HepG2 (cell line): ENCODE measurements around the gene TIMP4. TPM values are rescaled to one million over a fixed set of nuclear protein-coding genes. Genes with fewer than 3 reads are reported as not detected.

Experiments
- ATAC-seq: fragments of 200-7000 bp; cut with Tn5 transposase; 3 replicates; pipeline ENCODE4 v1.9.1; 2020; ENCODE audit warnings: mild to moderate bottlenecking, moderate library complexity
- BruUV-seq: library from RNA; stranded (reverse); fragments of 400-500 nt; replicated peaks from 2 replicates; lab custom pipeline; 2021; lab: Mats Ljungman, UMichigan
- CTCF ChIA-PET: fragments of 300-600 bp; formaldehyde crosslinking; extraction: SDS; loops from one replicate; lab custom pipeline; 2021; ENCODE audit warnings: low total read pairs, inconsistent platforms, low intra/inter-chr PET ratio; lab: Yijun Ruan, JAX
- POLR2A ChIA-PET: fragments of 350-600 bp; sonication (Branson Sonifier 250); formaldehyde crosslinking; loops from one replicate; lab custom pipeline; 2020; ENCODE audit warnings: antibody characterized with exemption, inconsistent platforms; lab: Yijun Ruan, JAX
- DNase-seq: peaks from one replicate; pipeline ENCODE4 v3.0.0-alpha.2; 2015; ENCODE audit warnings: low spot score
- FAIRE-seq: peaks from 3 replicates; lab custom pipeline; 2011; peaks lifted over from hg19 to GRCh38; lab: Jason Lieb, UNC
- H2AFZ ChIP-seq: one replicate; pipeline ENCODE4 v1.6.1; 2011; ENCODE audit warnings: low read length, inconsistent platforms
- H3K27ac ChIP-seq: fragments of 300-600 bp; 3 replicates; pipeline ENCODE4 v1.8.0; 2011; ENCODE audit warnings: mixed run types, mild to moderate bottlenecking, mixed read lengths, low read length, inconsistent platforms; ENCODE audit not compliant: insufficient read depth; ENCODE audit errors: extremely low read length
- H3K27me3 ChIP-seq, 2 experiments: fragments of 200-600 bp in 1 of 2; 2 replicates in 1 of 2; 3 replicates in 1 of 2; pipeline versions ENCODE4 v1.6.0 to v1.8.0; 2011; ENCODE audit warnings: low read length in 2 of 2, mild to moderate bottlenecking in 2 of 2, moderate library complexity in 2 of 2, inconsistent platforms in 1 of 2; ENCODE audit not compliant: insufficient read depth in 2 of 2, control insufficient read depth in 1 of 2
- H3K36me3 ChIP-seq, 2 experiments: fragments of 200-600 bp in 1 of 2; replicated peaks in 1 of 2; 2 replicates in 1 of 2; 3 replicates in 1 of 2; pipeline versions ENCODE4 v1.5.1 to v1.8.0; 2011; ENCODE audit warnings: low read length in 2 of 2, inconsistent platforms in 1 of 2; ENCODE audit not compliant: insufficient read depth in 2 of 2, control insufficient read depth in 1 of 2
- H3K4me1 ChIP-seq: 2 replicates; pipeline ENCODE4 v1.5.1; 2012; ENCODE audit warnings: low read length, inconsistent platforms; ENCODE audit not compliant: insufficient read depth
- H3K4me2 ChIP-seq: 2 replicates; pipeline ENCODE4 v1.6.0; 2011; ENCODE audit warnings: low read depth, low read length, inconsistent platforms
- H3K4me3 ChIP-seq, 3 experiments: fragments of 200-600 bp in 1 of 3; sonication (generic), shearing (Covaris generic) in 1 of 3; replicated peaks in 1 of 3; 2 replicates each; pipeline ENCODE4 v1.5.1; 2011 to 2016; ENCODE audit warnings: low read length in 3 of 3, inconsistent platforms in 2 of 3, low read depth in 2 of 3, mild to moderate bottlenecking in 2 of 3, control low read depth in 1 of 3, mixed read lengths in 1 of 3; ENCODE audit not compliant: insufficient read depth in 1 of 3
- H3K79me2 ChIP-seq: one replicate; pipeline ENCODE4 v1.6.1; 2011; ENCODE audit warnings: low read length, inconsistent platforms; ENCODE audit not compliant: insufficient read depth
- H3K9ac ChIP-seq: 2 replicates; pipeline ENCODE4 v1.6.0; 2011; ENCODE audit warnings: mild to moderate bottlenecking, low read depth, low read length, inconsistent platforms; ENCODE audit not compliant: insufficient read depth
- H3K9me3 ChIP-seq: 2 replicates; pipeline ENCODE4 v1.5.1; 2012; ENCODE audit warnings: mild to moderate bottlenecking, low read length
- H4K20me1 ChIP-seq: 2 replicates; pipeline ENCODE4 v1.6.0; 2011; ENCODE audit warnings: inconsistent platforms, mild to moderate bottlenecking, low read length, moderate library complexity; ENCODE audit not compliant: insufficient read depth
- CEBPZ ChIP-seq: IDR thresholded peaks from 2 replicates; pipeline ENCODE4 v1.6.1; 2012; ENCODE audit warnings: low read length, improper control_type of control experiment
- GATAD1 ChIP-seq: IDR thresholded peaks from 2 replicates; pipeline ENCODE4 v1.6.1; 2016; ENCODE audit warnings: missing genetic modification reagents, missing compliant biosample characterization
- HMGXB4 ChIP-seq, 2 experiments: sonication (generic) in 1 of 2; formaldehyde crosslinking in 1 of 2; IDR thresholded peaks; 2 replicates each; pipeline versions ENCODE4 v1.4.0 to v1.6.1; 2018 to 2020; ENCODE audit warnings: missing genetic modification reagents in 2 of 2, borderline replicate concordance in 1 of 2, low read depth in 1 of 2, mild to moderate bottlenecking in 1 of 2, missing biosample characterization in 1 of 2
- LRRFIP1 ChIP-seq: sonication (generic); formaldehyde crosslinking; conservative IDR thresholded peaks from 2 replicates; pipeline ENCODE4 v1.4.0; 2020; ENCODE audit warnings: missing genetic modification reagents
- NCOA2 ChIP-seq: sonication (generic); formaldehyde crosslinking; IDR thresholded peaks from 2 replicates; pipeline ENCODE4 v1.8.0; 2022; ENCODE audit warnings: inconsistent platforms
- SMAD3 ChIP-seq: sonication (generic); formaldehyde crosslinking; IDR thresholded peaks from 2 replicates; pipeline ENCODE4 v1.4.0; 2020; ENCODE audit warnings: missing genetic modification reagents
- ZNF280B ChIP-seq: sonication (generic); formaldehyde crosslinking; IDR thresholded peaks from 2 replicates; pipeline ENCODE4 v1.5.0; 2020; ENCODE audit warnings: missing genetic modification reagents, mild to moderate bottlenecking, borderline replicate concordance
- ZNF281 ChIP-seq: sonication (generic); formaldehyde crosslinking; IDR thresholded peaks from 2 replicates; pipeline ENCODE4 v1.4.0; 2020; ENCODE audit warnings: missing genetic modification reagents, borderline replicate concordance
- WGBS: methylation state at CpG from one replicate; pipeline ENCODE4 v1.1.6; 2017; ENCODE audit warnings: low lambda C conversion rate; 5-methylcytosine and 5-hydroxymethylcytosine counted together
- in situ Hi-C: cut with HindIII; loops from 2 replicates; pipeline ENCODE4 v1.10.0; 2017; ENCODE audit warnings: low pct_unique_long_range_greater_than_20kb; ENCODE audit not compliant: extremely low pct_ligation_motif_present
- intact Hi-C: fragments of 100-400 bp; cut with micrococcal nuclease; formaldehyde crosslinking; loops from one replicate; pipeline ENCODE4 v1.10.0; 2022; ENCODE audit not compliant: unreplicated experiment
- polyA plus RNA-seq, 8 experiments: library from polyadenylated mRNA; depleted of rRNA in 3 of 8; stranded (reverse) in 7 of 8; unstranded in 1 of 8; fragments of >200 nt; fragmentation: Illumina TruSeq in 4 of 8; extraction: Trizol in 4 of 8; gene quantifications; 2 replicates each; pipeline versions ENCODE4 v1.2.1 to v1.2.3, GENCODE V29; 2011 to 2016; ENCODE audit warnings: low read depth in 4 of 8, missing spikeins in 1 of 8, mixed read lengths in 1 of 8; ENCODE audit not compliant: insufficient read depth in 1 of 8
- total RNA-seq, 5 experiments: library from RNA; depleted of rRNA; stranded (reverse); fragments of >200 nt; fragmentation: Illumina TruSeq; extraction: Trizol; gene quantifications; 2 replicates each; pipeline ENCODE4 v1.2.3, GENCODE V29; 2016; ENCODE audit warnings: low read depth in 1 of 5

The TIMP4 gene
- total and polyA plus RNA-seq, 2 of the 13 experiments (the other 11 are each of a cell fraction or from before 2014, with no cell fraction given): 0.05 to 0.07 TPM

GRCh38 chr3:12198301-12198700 lies 39.6 kb upstream of the TIMP4 start:
- FAIRE-seq: no peak
- BruUV-seq: no TSS peak
- intact Hi-C loops (no loop called here), in situ Hi-C loops (no loop called here)
- Histone ChIP-seq H3K9ac (no peak overlapping the region), H3K36me3 (no peaks in the 10 kb centered on the region), H3K4me3 (no peak overlapping the region), H3K79me2 (no peaks in the 10 kb centered on the region), H2AFZ (no peak overlapping the region), H3K9me3 (no peaks in the 10 kb centered on the region), H3K4me1 (peaks cover 8% of the 10 kb centered on the region; the same call in 1 of the 2 replicates), H3K27me3 (no peaks in the 10 kb centered on the region; a peak in 1 of 5 replicates), H3K4me2 (no peak overlapping the region), H4K20me1 (no peaks in the 10 kb centered on the region), H3K27ac (no peak overlapping the region)
- DNase-seq: no peak
- ATAC-seq: no peak
- CTCF ChIA-PET: no interaction called here
- WGBS: 26% methylated on average over 5 of the region's 5 CpGs
- POLR2A ChIA-PET: no interaction called here
- TF ChIP-seq CEBPZ (no peak), SMAD3 (no peak), NCOA2 (CRISPR knock-in tag) (no peak), ZNF280B (no peak), ZNF281 (CRISPR knock-in tag) (no peak), LRRFIP1 (CRISPR knock-in tag) (no peak), HMGXB4 (CRISPR knock-in tag; IDR thresholded peaks at IDR 0.05; ENCODE audit: borderline replicate concordance in 1 of 2, low read depth in 1 of 2) (no peak), GATAD1 (no peak)
